Fibroblast of mammary gland (primary cell): ENCODE results near the gene PDE4A.

ENCODE experiments used
- DNase-seq: peaks from one replicate; pipeline ENCODE4 v3.0.0-alpha.2; 2010; ENCODE audit warnings: low read depth
- H3K4me3 ChIP-seq: 2 replicates; pipeline ENCODE4 v1.5.1; 2011; ENCODE audit warnings: low read depth, mild to moderate bottlenecking, low read length, moderate library complexity; ENCODE audit not compliant: control insufficient read depth
- CTCF ChIP-seq: conservative IDR thresholded peaks from 2 replicates; pipeline ENCODE4 v1.5.1; 2011; ENCODE audit warnings: low read depth, low read length, inconsistent platforms; ENCODE audit not compliant: control insufficient read depth, insufficient read depth

Gene PDE4A

GRCh38 chr19:10430505-10431253 is 10.3 kb downstream of the PDE4A start:
- peak overlapping the region; percentile 54 for H3K4me3 ChIP-seq
- no peak for TF ChIP-seq CTCF
- DNase-seq: no peak

- no peak for TF ChIP-seq CTCF
- peak overlapping the region; percentile 54 for H3K4me3 ChIP-seq
- DNase-seq: peak; percentile 37
These were observed 11.1 kb downstream of the PDE4A start for GRCh38 chr19:10431254-10431942.

- DNase-seq: no peak
- no peak for TF ChIP-seq CTCF
- peak overlapping the region; percentile 54 for H3K4me3 ChIP-seq
These were observed 11.8 kb downstream of the PDE4A start for GRCh38 chr19:10431943-10432735.

GRCh38 chr19:10432736-10433130 is 12.4 kb downstream of the PDE4A start:
- TF ChIP-seq CTCF: no peak
- no peak for DNase-seq
- peak overlapping the region; percentile 23 for H3K4me3 ChIP-seq

GRCh38 chr19:10433131-10433536 is 12.8 kb downstream of the PDE4A start:
- DNase-seq: no peak
- H3K4me3 ChIP-seq: no peak overlapping the region
- TF ChIP-seq CTCF: no peak

- no peak for DNase-seq
- H3K4me3 ChIP-seq: no peak overlapping the region
- no peak for TF ChIP-seq CTCF
These were observed 19.2 kb downstream of the PDE4A start for GRCh38 chr19:10439588-10439987.
